Right atrium auricular region (tissue), 2 donors: ENCODE results near the gene CTTN. TPM values are rescaled to one million over a fixed set of nuclear protein-coding genes. Genes with fewer than 3 reads are reported as not detected.

ENCODE experiments used
- DNase-seq: peaks from one replicate; pipeline ENCODE4 v3.0.0-alpha.2; 2019; ENCODE audit warnings: low spot score
- H3K27ac ChIP-seq, 2 donors: fragments of 200-600 bp; sonication (generic); 1 replicate in 1 of 2; 2 replicates in 1 of 2; pipeline ENCODE4 v1.5.1; 2016 to 2019
- H3K27me3 ChIP-seq, 2 donors: fragments of 200-600 bp; sonication (generic); one replicate each; pipeline versions ENCODE4 v1.5.1 to v1.6.0; 2017 to 2019
- H3K36me3 ChIP-seq: fragments of 200-600 bp; sonication (generic); one replicate; pipeline ENCODE4 v1.5.1; 2016
- H3K4me1 ChIP-seq, 2 donors: fragments of 200-600 bp; sonication (generic); one replicate each; pipeline versions ENCODE4 v1.5.1 to v1.6.0; 2017 to 2019
- H3K4me3 ChIP-seq, 2 donors: fragments of 200-600 bp; sonication (generic); 1 replicate in 1 of 2; 2 replicates in 1 of 2; pipeline ENCODE4 v1.5.1; 2017 to 2019; ENCODE audit warnings: mild to moderate bottlenecking in 1 of 2, moderate library complexity in 1 of 2
- H3K9me3 ChIP-seq, 2 donors: fragments of 200-600 bp; sonication (generic); one replicate each; pipeline ENCODE4 v1.5.1; 2019
- total RNA-seq, 2 donors: library from RNA; depleted of rRNA; stranded (reverse); fragments of >200 nt; gene quantifications; one replicate each; pipeline ENCODE4 v1.1.0, GENCODE V29; 2016
- TF ChIP-seq, protein P1 (sequence below), 2 donors: fragments of 200-600 bp; sonication (generic); IDR thresholded peaks; one replicate each; pipeline ENCODE4 v1.5.1; 2019; ENCODE audit warnings: antibody characterized with exemption in 2 of 2

Gene CTTN
- total RNA-seq, 2 donors from 2014 or later: 67.0 to 99.2 TPM

DNA sequence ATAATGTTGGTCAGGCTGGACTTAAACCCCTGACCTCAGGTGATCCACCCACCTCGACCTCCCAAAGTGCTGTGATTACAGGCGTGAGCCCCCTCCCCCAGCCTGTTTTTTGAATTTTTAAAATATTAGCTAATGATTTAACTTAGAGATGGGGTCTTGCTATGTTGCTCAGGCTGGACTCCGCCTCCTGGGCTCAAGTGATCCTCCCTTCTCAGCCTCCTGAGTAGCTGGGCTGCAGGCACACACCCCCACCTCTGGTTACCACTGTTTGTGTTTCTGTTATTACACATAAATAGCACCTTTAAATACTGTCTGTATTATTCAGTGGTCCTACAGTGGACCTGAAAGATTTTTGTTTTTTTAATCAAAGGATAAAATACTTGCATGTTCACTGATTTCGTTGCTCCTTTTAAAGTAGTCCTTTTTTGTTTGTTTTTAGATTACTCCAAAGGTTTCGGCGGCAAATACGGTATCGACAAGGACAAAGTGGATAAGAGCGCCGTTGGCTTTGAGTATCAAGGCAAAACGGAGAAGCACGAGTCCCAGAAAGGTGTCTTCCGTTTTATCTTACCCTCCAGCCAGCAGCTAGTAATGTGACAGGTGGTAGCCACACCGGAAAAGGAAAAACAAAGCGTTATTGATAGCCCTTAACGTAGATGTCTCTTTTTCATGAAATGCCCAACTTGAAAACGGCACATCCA is 21.1 kb downstream of the CTTN start:
- peaks cover 100% of the 10 kb centered on the region for H3K36me3 ChIP-seq
- no peak for DNase-seq
- TF ChIP-seq, protein P1, sequence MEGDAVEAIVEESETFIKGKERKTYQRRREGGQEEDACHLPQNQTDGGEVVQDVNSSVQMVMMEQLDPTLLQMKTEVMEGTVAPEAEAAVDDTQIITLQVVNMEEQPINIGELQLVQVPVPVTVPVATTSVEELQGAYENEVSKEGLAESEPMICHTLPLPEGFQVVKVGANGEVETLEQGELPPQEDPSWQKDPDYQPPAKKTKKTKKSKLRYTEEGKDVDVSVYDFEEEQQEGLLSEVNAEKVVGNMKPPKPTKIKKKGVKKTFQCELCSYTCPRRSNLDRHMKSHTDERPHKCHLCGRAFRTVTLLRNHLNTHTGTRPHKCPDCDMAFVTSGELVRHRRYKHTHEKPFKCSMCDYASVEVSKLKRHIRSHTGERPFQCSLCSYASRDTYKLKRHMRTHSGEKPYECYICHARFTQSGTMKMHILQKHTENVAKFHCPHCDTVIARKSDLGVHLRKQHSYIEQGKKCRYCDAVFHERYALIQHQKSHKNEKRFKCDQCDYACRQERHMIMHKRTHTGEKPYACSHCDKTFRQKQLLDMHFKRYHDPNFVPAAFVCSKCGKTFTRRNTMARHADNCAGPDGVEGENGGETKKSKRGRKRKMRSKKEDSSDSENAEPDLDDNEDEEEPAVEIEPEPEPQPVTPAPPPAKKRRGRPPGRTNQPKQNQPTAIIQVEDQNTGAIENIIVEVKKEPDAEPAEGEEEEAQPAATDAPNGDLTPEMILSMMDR (IDR thresholded peaks at IDR 0.05): no peak
- no peak overlapping the region for H3K27ac ChIP-seq
- no peaks in the 10 kb centered on the region for H3K4me1 ChIP-seq
- no peaks in the 10 kb centered on the region for H3K27me3 ChIP-seq
- H3K4me3 ChIP-seq: no peak overlapping the region
- H3K9me3 ChIP-seq: no peaks in the 10 kb centered on the region

DNA sequence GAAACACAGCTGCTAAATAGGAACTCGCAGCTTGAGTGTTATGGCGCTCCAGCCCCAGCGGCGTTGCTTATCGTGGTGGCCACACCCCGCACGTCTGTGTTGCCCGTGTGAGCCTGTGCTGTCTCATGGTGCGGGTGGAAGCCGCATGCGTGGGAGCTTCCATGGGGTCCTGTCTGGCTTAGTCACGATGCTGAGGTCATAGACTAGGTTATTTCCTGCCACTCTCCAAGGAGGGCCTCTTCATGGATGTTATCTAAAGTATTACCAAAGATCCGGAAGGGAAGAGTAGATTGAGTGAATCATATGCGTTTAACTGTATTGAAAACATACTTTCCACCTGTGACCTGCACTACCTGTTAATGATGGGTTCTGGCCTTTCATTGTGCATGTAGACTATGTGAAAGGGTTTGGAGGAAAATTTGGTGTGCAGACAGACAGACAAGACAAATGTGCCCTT is 21.7 kb downstream of the CTTN start:
- Histone ChIP-seq H3K36me3 (peaks cover 100% of the 10 kb centered on the region), H3K9me3 (no peaks in the 10 kb centered on the region), H3K27ac (no peak overlapping the region), H3K4me3 (no peak overlapping the region), H3K4me1 (no peaks in the 10 kb centered on the region), H3K27me3 (no peaks in the 10 kb centered on the region)
- TF ChIP-seq, protein P1 (IDR thresholded peaks at IDR 0.05): no peak
- DNase-seq: no peak

DNA sequence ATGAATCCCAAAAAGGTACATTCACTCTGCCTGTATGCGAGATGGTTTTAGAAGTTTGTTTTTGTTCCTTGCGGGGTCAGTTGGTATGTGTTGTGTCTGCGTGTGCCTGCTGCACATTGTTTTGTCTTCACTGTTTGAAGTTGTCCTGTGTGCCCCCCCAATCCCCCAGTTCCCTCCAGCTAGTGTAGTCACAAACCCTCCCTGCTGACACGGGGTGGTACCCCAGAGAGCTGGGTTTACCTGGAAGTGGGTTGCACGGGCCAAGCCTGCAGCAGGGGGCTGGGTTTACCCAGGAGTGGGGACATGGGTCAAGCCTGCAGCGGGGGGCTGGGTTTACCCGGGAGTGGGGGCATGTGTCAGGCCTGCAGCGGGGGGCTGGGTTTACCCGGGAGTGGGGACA is 22.2 kb downstream of the CTTN start:
- no peak overlapping the region for H3K4me3 ChIP-seq
- H3K4me1 ChIP-seq: no peaks in the 10 kb centered on the region
- no peaks in the 10 kb centered on the region for H3K27me3 ChIP-seq
- TF ChIP-seq, protein P1 (IDR thresholded peaks at IDR 0.05): no peak
- peaks cover 100% of the 10 kb centered on the region for H3K36me3 ChIP-seq
- no peak overlapping the region for H3K27ac ChIP-seq
- H3K9me3 ChIP-seq: no peaks in the 10 kb centered on the region
- no peak for DNase-seq

DNA sequence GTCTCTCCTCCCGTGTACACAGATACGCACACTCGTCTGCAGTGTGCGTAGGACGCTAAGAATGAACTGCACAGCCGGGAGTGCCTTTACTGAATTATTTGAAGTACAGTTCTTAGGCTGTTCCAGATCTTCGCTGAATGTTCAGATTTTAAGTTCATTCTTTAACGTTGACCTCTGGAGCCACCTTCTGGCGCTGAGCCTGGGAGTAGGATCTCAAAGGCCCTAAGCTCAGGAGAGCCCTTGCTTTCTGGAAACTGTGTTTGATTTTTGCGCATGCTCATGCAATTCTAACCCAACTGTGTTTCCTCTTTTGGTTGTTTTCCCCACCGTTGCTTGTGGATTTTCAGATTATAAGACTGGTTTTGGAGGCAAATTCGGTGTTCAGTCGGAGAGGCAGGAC is 22.8 kb downstream of the CTTN start:
- peaks cover 100% of the 10 kb centered on the region for H3K36me3 ChIP-seq
- DNase-seq: no peak
- H3K4me1 ChIP-seq: no peaks in the 10 kb centered on the region
- TF ChIP-seq, protein P1 (IDR thresholded peaks at IDR 0.05): no peak
- H3K27ac ChIP-seq: no peak overlapping the region
- no peaks in the 10 kb centered on the region for H3K9me3 ChIP-seq
- no peaks in the 10 kb centered on the region for H3K27me3 ChIP-seq
- H3K4me3 ChIP-seq: no peak overlapping the region

DNA sequence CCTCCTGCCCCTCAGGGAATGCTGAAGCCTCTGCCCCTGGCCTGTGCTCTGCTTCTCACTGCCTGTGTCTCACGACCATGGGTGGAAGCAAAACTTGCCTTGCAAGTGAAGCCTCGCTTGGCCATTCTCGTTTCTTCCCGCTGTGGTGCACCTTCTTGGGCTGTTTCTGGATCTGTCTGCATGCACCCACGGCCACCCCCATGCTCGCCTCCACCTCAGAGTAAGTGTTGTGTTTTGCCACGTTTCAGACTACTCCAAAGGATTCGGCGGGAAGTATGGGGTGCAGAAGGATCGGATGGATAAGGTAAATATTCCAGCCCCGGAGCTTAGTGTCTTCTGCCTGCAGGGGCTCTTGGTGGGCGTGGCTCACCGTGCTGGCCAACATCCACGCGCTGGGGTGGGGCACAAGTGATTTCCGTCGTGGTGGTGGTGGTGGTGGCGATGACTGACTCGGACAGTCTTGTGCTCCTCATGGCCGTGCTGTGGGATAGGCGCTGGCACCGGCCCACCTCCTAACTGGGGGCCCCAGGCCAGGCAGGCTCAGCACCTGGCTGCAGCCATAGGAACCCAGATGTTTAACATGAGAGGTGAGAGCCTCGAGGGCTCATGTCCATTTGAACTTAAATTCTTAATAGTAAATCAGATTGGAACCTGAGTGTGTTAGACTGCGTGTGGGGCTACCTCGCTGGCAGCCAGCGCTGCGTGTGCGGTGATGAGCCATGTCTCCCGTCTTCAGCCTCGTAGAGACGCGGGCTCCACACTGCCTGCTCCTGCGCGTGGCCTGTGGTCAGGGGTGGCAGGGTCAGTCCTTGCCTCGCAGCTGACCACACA is 24.6 kb downstream of the CTTN start:
- Histone ChIP-seq H3K4me3 (no peak overlapping the region), H3K9me3 (no peaks in the 10 kb centered on the region), H3K27me3 (no peaks in the 10 kb centered on the region), H3K4me1 (no peaks in the 10 kb centered on the region), H3K36me3 (peaks cover 95% of the 10 kb centered on the region), H3K27ac (no peak overlapping the region)
- TF ChIP-seq, protein P1 (IDR thresholded peaks at IDR 0.05): no peak
- no peak for DNase-seq
